PC-9 (cell line): Measurements from ENCODE around the gene MRPS11. TPM values are rescaled to one million over a fixed set of nuclear protein-coding genes. Genes with fewer than 3 reads are reported as not detected.

Experiments used
- Bru-seq: library from RNA; stranded (reverse); fragments of 400-500 nt; gene quantifications from one replicate; lab custom pipeline; 2021; lab: Mats Ljungman, UMichigan
- BruChase-seq, 2 experiments: library from RNA; stranded (reverse); fragments of 400-500 nt; gene quantifications; one replicate each; lab custom pipeline; 2021; lab: Mats Ljungman, UMichigan
- BruUV-seq: library from RNA; stranded (reverse); fragments of 400-500 nt; replicated peaks from 2 replicates; lab custom pipeline; 2021; lab: Mats Ljungman, UMichigan
- CTCF ChIA-PET: fragments of 300-600 bp; sonication (Branson Sonifier 250); formaldehyde crosslinking; loops from one replicate; lab custom pipeline; 2022; ENCODE audit warnings: antibody characterized with exemption; lab: Charles Lee
- POLR2A ChIA-PET: fragments of 300-600 bp; sonication (Branson Sonifier 250); formaldehyde crosslinking; loops from one replicate; lab custom pipeline; 2022; ENCODE audit warnings: antibody characterized with exemption; ENCODE audit not compliant: unreplicated experiment; lab: Charles Lee
- DNase-seq, 2 experiments: peaks; one replicate each; pipeline versions ENCODE4 v3.0.0 to v3.0.0-alpha.2; 2015 to 2022; ENCODE audit warnings: mixed read lengths in 1 of 2
- H2AFZ ChIP-seq: fragments of 200-600 bp; sonication (generic); 2 replicates; pipeline ENCODE4 v1.8.1; 2017; ENCODE audit warnings: antibody characterized with exemption
- H3F3A ChIP-seq: fragments of 200-600 bp; sonication (generic); 2 replicates; pipeline ENCODE4 v1.8.1; 2017; ENCODE audit warnings: antibody characterized with exemption, mild to moderate bottlenecking, low read depth; ENCODE audit not compliant: insufficient read depth
- H3K27ac ChIP-seq: fragments of 200-600 bp; sonication (generic); 2 replicates; pipeline ENCODE4 v1.6.1; 2016; ENCODE audit warnings: mixed run types
- H3K27me3 ChIP-seq: fragments of 200-600 bp; sonication (generic); 2 replicates; pipeline ENCODE4 v1.6.1; 2016; ENCODE audit warnings: low read depth, mixed run types; ENCODE audit not compliant: insufficient read depth
- H3K36me3 ChIP-seq: fragments of 200-600 bp; sonication (generic); 2 replicates; pipeline ENCODE4 v1.6.1; 2016; ENCODE audit warnings: low read depth, mixed run types
- H3K4me1 ChIP-seq: fragments of 200-600 bp; sonication (generic); replicated peaks from 2 replicates; pipeline ENCODE4 v1.6.1; 2016; ENCODE audit warnings: mixed run types; ENCODE audit not compliant: insufficient read depth
- H3K4me2 ChIP-seq: fragments of 200-600 bp; sonication (generic); 2 replicates; pipeline ENCODE4 v1.6.1; 2017; ENCODE audit warnings: mixed run types
- H3K4me3 ChIP-seq: fragments of 200-600 bp; sonication (generic); 2 replicates; pipeline ENCODE4 v1.6.1; 2016; ENCODE audit warnings: mixed run types
- H3K79me2 ChIP-seq: fragments of 200-600 bp; sonication (generic); 2 replicates; pipeline ENCODE4 v1.6.1; 2017; ENCODE audit warnings: low read depth, mixed run types
- H3K9me2 ChIP-seq: fragments of 200-600 bp; sonication (generic); 2 replicates; pipeline ENCODE4 v1.8.1; 2017; ENCODE audit warnings: mild to moderate bottlenecking; ENCODE audit not compliant: insufficient read depth
- H3K9me3 ChIP-seq: fragments of 200-600 bp; sonication (generic); 2 replicates; pipeline ENCODE4 v1.8.1; 2016; ENCODE audit warnings: low read depth; ENCODE audit not compliant: insufficient read depth
- H4K20me1 ChIP-seq: fragments of 200-600 bp; sonication (generic); 2 replicates; pipeline ENCODE4 v1.8.1; 2017; ENCODE audit not compliant: insufficient read depth
- CTCF ChIP-seq: fragments of 200-600 bp; sonication (generic); conservative IDR thresholded peaks from 2 replicates; pipeline ENCODE4 v1.6.1; 2017; ENCODE audit warnings: mixed run types, antibody characterized with exemption, mild to moderate bottlenecking, moderate library complexity
- EZH2 ChIP-seq: fragments of 200-600 bp; sonication (generic); IDR thresholded peaks from 2 replicates; pipeline ENCODE4 v1.8.0; 2017; ENCODE audit warnings: antibody characterized with exemption, low read depth
- intact Hi-C: fragments of 100-400 bp; cut with micrococcal nuclease; formaldehyde crosslinking; loops from one replicate; pipeline ENCODE4 v1.10.0; 2022; ENCODE audit not compliant: unreplicated experiment
- long read RNA-seq: library from polyadenylated mRNA; stranded (forward); transcript quantifications from one replicate; pipeline ENCODE4 v2.0.0, GENCODE V29; 2022
- total RNA-seq: library from RNA; stranded (reverse); gene quantifications from 2 replicates; pipeline ENCODE4 v1.2.3, GENCODE V29; 2021

MRPS11 gene
- 38.1 and 57.2 TPM in 2 replicates for total RNA-seq
- percentile 65 among the genes with signal in this experiment for Bru-seq, nascent RNA
- BruChase-seq, experiment 1, labeled RNA remaining after a 2-hour chase = percentile 74 among the genes with signal in this experiment
- percentile 64 among the genes with signal in this experiment for BruChase-seq, experiment 2, labeled RNA remaining after a 6-hour chase
- long read RNA-seq, transcript MRPS11-201 (6 exons, 3,644 nt) = major isoform, 61 of 98 reads
- long read RNA-seq, partial matches to known transcripts = 1 of 98 reads
- long read RNA-seq, other reads (novel, unspliced or antisense) = 35 of 98 reads

GRCh38 chr15:88467073-88467934, at the start of gene MRPS11, which contains the start of gene MRPL46:
MRPS11 (plus strand) TSS chr15:88467708; CDS start chr15:88467718, 10 bp downstream.
MRPL46 (minus strand) TSS chr15:88467388; CDS start chr15:88467377, 11 bp downstream.
- no peak for TF ChIP-seq EZH2
- no peak for TF ChIP-seq CTCF
- CTCF ChIA-PET = no interaction called here
- Histone ChIP-seq H3K4me2 (peak within 1 kb of the TSS; percentile 87), H2AFZ (peak within 1 kb of the TSS; percentile 98), H3K4me3 (peak within 1 kb of the TSS; percentile 87), H3K27me3 (no peaks in the 10 kb centered on the region), H3F3A (peaks cover 15% of the 10 kb centered on the region), H3K27ac (peak within 1 kb of the TSS; percentile 86), H3K79me2 (peaks cover 44% of the 10 kb centered on the region), H3K9me2 (no peaks in the 10 kb centered on the region), H3K9me3 (no peaks in the 10 kb centered on the region), H3K4me1 (peaks cover 24% of the 10 kb centered on the region), H4K20me1 (no peaks in the 10 kb centered on the region; the same call in 1 of the 2 replicates), H3K36me3 (0 out of 2 replicates have a peak, but pooled peaks cover 10% of the 10 kb centered on the region)
- DNase-seq = peak; percentile 71 to 81
- intact Hi-C loops = loop anchor here (2.0 kb wide), 2 partner anchors 79 to 147 kb away; partner anchors contain the start of gene DET1
- POLR2A ChIA-PET = interaction anchor here (0.6 to 0.7 kb wide), 5 partner anchors 171 to 1045 kb away, joined by 3 to 7 read pairs (median 3); no protein-coding TSS in a partner anchor
- no TSS peak for BruUV-seq

DNA sequence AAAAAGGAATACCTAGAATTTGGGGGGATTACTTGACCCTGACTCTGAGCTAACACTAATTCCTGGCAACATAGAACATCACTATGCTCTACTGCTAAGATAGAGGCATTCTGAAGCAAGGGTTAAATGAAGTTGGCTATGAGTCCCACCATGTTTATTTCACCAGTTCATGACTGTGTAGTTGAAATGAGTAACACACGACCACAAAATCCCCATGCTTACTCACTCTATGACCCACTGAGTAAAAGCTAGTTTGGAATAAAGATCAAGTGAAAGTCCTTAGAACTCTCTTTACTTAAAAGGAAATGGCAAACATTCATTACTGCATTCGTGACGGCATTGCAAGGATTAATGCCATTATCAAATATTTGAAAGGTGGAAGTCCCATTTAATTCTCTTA, 47.7 kb upstream of the MRPS11 start:
- H3K9me2 ChIP-seq = no peaks in the 10 kb centered on the region
- H3F3A ChIP-seq = no peaks in the 10 kb centered on the region
- no peaks in the 10 kb centered on the region for H3K79me2 ChIP-seq
- peaks cover 8% of the 10 kb centered on the region for H3K27me3 ChIP-seq
- CTCF ChIA-PET = no interaction called here
- H2AFZ ChIP-seq = no peak overlapping the region
- no peaks in the 10 kb centered on the region for H4K20me1 ChIP-seq
- BruUV-seq = no TSS peak
- no peak overlapping the region for H3K27ac ChIP-seq
- H3K36me3 ChIP-seq = no peaks in the 10 kb centered on the region
- no peak for DNase-seq
- no peaks in the 10 kb centered on the region for H3K4me1 ChIP-seq
- H3K4me3 ChIP-seq = no peak overlapping the region
- no peak for TF ChIP-seq EZH2
- no peak for TF ChIP-seq CTCF
- POLR2A ChIA-PET = no interaction called here
- intact Hi-C loops = no loop called here
- no peaks in the 10 kb centered on the region for H3K9me3 ChIP-seq
- no peak overlapping the region for H3K4me2 ChIP-seq

DNA sequence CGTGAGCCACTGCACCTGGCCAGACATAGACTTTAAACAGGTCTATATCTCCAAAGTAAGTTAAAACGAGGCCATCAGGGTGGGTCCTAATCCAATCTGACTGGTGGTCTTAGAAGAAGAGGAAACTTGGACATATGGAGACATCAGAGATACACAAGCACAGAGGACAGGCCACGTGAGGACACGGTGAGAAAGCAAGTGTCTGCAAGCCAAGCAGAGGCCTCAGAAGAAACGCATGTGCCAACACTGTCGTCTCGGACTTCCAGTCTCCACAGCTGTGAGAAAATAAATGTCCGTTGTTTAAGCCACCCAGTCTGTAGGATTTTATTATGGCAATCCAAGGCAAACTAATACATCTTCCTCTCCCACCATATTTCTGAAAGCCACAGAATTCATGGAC, 44.2 kb upstream of the MRPS11 start:
- no peak overlapping the region for H3K4me2 ChIP-seq
- POLR2A ChIA-PET = no interaction called here
- no peaks in the 10 kb centered on the region for H3K36me3 ChIP-seq
- no peaks in the 10 kb centered on the region for H3K79me2 ChIP-seq
- H4K20me1 ChIP-seq = no peaks in the 10 kb centered on the region
- CTCF ChIA-PET = no interaction called here
- H3K27me3 ChIP-seq = peaks cover 38% of the 10 kb centered on the region
- no peaks in the 10 kb centered on the region for H3K9me3 ChIP-seq
- no peaks in the 10 kb centered on the region for H3F3A ChIP-seq
- no peak for TF ChIP-seq CTCF
- no peak for TF ChIP-seq EZH2
- no peaks in the 10 kb centered on the region for H3K9me2 ChIP-seq
- intact Hi-C loops = no loop called here
- no peak overlapping the region for H3K27ac ChIP-seq
- no peaks in the 10 kb centered on the region for H3K4me1 ChIP-seq
- no TSS peak for BruUV-seq
- no peak overlapping the region for H2AFZ ChIP-seq
- no peak overlapping the region for H3K4me3 ChIP-seq
- no peak for DNase-seq
